Measurements from ENCODE around the gene PCDH9. TPM values are rescaled to one million over a fixed set of nuclear protein-coding genes. Genes with fewer than 3 reads are reported as not detected.

Gene PCDH9
- polyA plus RNA-seq, 1 experiment: 3.3 TPM

DNA sequence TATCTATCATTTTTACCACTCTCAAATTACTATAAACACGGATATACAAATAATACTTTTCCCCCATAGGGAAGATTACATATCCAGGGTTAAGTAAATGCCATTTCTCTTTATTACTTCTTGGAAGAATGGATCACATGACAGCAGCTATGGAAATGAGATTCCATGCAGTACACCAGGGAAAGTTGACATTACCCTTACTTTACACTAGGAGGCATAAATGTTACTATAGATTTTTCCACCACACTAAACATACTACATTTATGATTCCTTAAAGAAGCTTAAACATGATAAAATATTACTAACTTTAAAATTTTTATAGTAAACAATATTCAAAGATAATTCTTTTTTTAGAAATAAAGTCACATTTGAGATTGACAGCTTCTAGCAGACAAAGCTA, 611.4 kb downstream of the PCDH9 start:
- CTCF ChIA-PET: interaction anchor here (0.6 to 3.4 kb wide), 30 partner anchors 10 to 962 kb away, joined by 3 to 34 read pairs (median 4); partner anchors contain the start of gene PCDH9
- DNase-seq (ENCODE audit: low read depth, low spot score): peak; percentile 11
- H3K4me3 ChIP-seq (ENCODE audit: low read depth, low read length): no peak overlapping the region

DNA sequence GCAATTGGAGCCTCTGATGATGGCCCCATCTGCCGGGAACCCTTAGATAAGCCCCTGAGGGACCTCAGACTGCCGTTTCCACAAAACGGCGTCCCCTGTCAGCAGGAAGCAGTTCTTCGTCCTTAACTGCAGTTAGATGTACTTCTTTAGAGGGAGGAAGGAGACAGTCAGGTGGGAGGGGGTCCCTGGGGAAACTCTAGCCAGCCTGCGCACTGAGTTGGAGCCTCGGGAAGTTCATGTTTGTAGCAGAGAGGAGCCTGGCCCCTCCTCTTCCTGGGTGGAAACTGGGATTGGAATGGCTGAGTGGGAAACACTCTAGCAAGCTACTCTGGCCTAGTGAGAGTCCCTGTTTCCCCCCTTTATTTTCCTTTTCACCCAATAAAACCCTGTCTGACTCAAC, 612.4 kb downstream of the PCDH9 start:
- H3K4me3 ChIP-seq (ENCODE audit: low read depth, low read length): no peak overlapping the region
- TF ChIP-seq, protein P1, sequence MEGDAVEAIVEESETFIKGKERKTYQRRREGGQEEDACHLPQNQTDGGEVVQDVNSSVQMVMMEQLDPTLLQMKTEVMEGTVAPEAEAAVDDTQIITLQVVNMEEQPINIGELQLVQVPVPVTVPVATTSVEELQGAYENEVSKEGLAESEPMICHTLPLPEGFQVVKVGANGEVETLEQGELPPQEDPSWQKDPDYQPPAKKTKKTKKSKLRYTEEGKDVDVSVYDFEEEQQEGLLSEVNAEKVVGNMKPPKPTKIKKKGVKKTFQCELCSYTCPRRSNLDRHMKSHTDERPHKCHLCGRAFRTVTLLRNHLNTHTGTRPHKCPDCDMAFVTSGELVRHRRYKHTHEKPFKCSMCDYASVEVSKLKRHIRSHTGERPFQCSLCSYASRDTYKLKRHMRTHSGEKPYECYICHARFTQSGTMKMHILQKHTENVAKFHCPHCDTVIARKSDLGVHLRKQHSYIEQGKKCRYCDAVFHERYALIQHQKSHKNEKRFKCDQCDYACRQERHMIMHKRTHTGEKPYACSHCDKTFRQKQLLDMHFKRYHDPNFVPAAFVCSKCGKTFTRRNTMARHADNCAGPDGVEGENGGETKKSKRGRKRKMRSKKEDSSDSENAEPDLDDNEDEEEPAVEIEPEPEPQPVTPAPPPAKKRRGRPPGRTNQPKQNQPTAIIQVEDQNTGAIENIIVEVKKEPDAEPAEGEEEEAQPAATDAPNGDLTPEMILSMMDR (IDR thresholded peaks at IDR 0.05; ENCODE audit: low read depth, low read length): no peak
- DNase-seq (ENCODE audit: low read depth, low spot score): no peak
- H3K27me3 ChIP-seq (ENCODE audit: control insufficient read depth, insufficient read depth, low read length): no peaks in the 10 kb centered on the region
- CTCF ChIA-PET: interaction anchor here (0.8 to 3.4 kb wide), 12 partner anchors 11 to 961 kb away, joined by 3 to 34 read pairs (median 10); partner anchors contain the start of gene PCDH9
- H3K27ac ChIP-seq (ENCODE audit: low read depth, low read length): no peak overlapping the region
- POLR2A ChIA-PET: no interaction called here
- peaks cover 8% of the 10 kb centered on the region; the same call in 1 of the 2 replicates for H3K9me3 ChIP-seq (ENCODE audit: control insufficient read depth, insufficient read depth, low read length)

More for the DNA sequence above, 611.4 kb downstream of the PCDH9 start:
- POLR2A ChIA-PET: no interaction called here
- H3K27ac ChIP-seq (ENCODE audit: low read depth, low read length): no peak overlapping the region
- no peaks in the 10 kb centered on the region for H3K27me3 ChIP-seq (ENCODE audit: control insufficient read depth, insufficient read depth, low read length)
- H3K9me3 ChIP-seq (ENCODE audit: control insufficient read depth, insufficient read depth, low read length): peaks cover 8% of the 10 kb centered on the region; the same call in 1 of the 2 replicates
- TF ChIP-seq, protein P1 (IDR thresholded peaks at IDR 0.05; ENCODE audit: low read depth, low read length): peak; percentile 69

DNA sequence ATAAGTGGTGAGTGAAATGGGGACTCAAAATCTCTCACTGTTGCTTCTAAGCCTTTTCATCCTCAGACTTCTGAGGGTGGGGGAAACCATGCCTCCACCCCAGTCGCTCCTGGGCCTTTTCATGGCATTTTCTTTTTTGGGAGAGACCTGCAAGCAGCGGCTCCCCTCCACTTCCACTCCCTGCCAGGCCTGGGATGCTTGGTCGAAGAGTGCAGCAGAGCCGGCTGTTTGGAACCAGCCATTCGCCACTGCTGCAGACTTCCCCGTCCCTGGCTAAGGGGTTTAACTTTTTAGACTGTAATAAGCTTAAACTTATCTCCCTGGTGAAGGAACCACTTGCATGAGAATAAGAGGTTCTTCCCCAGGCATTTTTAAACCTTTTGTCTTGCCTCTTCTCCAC, 617.2 kb downstream of the PCDH9 start:
- H3K27me3 ChIP-seq (ENCODE audit: control insufficient read depth, insufficient read depth, low read length): no peaks in the 10 kb centered on the region
- POLR2A ChIA-PET: no interaction called here
- CTCF ChIA-PET: no interaction called here
- H3K27ac ChIP-seq (ENCODE audit: low read depth, low read length): no peak overlapping the region
- TF ChIP-seq, protein P1 (IDR thresholded peaks at IDR 0.05; ENCODE audit: low read depth, low read length): no peak
- H3K9me3 ChIP-seq (ENCODE audit: control insufficient read depth, insufficient read depth, low read length): no peaks in the 10 kb centered on the region
- no peak for DNase-seq (ENCODE audit: low read depth, low spot score)
- no peak overlapping the region for H3K4me3 ChIP-seq (ENCODE audit: low read depth, low read length)

DNA sequence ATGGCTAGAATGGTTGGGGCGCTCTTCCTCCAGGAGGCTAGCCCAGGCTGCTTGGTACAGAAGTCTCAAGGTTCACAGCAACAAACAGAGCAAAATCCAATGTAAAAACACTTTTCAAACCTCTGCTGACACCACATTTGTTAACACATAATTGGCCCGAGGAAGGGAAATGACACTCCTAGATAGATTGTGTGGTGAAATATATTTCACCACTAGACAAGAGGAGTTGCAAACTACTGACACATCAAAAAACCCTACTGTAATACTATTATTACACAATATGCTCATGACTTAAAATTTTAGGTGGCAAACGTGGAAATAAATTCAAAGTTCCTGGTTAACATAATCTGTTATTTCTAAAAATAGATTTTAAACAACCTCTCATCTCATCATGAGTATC, 643.6 kb downstream of the PCDH9 start:
- TF ChIP-seq, protein P1 (IDR thresholded peaks at IDR 0.05; ENCODE audit: low read depth, low read length): no peak
- Histone ChIP-seq H3K4me3 (ENCODE audit: low read depth, low read length) (no peak overlapping the region), H3K27ac (ENCODE audit: low read depth, low read length) (no peak overlapping the region), H3K9me3 (ENCODE audit: control insufficient read depth, insufficient read depth, low read length) (no peaks in the 10 kb centered on the region), H3K27me3 (ENCODE audit: control insufficient read depth, insufficient read depth, low read length) (no peaks in the 10 kb centered on the region)
- ChIA-PET POLR2A (no interaction called here), CTCF (no interaction called here)
- no peak for DNase-seq (ENCODE audit: low read depth, low spot score)

DNA sequence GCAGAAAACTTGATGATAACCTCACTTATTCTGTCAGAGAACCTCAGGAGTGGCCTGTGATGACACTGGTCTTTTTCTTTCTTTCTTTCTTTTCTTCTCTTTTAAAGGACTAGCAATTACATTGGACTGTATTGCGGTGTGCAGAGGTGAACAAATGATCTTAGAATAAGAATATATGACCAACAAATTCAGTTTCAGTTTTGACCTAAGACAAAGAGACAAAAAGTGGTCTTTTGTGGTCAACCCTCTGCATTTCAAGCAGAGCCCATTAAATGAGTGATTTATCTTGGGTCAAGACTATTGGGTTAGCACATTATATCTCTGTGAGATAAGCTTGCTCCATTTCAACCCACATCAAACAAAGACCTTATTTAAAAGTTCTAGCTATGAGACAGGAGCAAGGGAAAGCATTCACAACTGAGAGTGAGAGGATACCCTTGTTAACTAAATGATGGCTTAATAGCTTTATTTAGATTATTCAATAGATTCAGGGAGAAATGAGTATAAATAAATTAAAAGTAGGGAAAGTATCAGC, 644.4 kb downstream of the PCDH9 start:
- DNase-seq (ENCODE audit: low read depth, low spot score): no peak
- Histone ChIP-seq H3K27ac (ENCODE audit: low read depth, low read length) (no peak overlapping the region), H3K27me3 (ENCODE audit: control insufficient read depth, insufficient read depth, low read length) (no peaks in the 10 kb centered on the region), H3K9me3 (ENCODE audit: control insufficient read depth, insufficient read depth, low read length) (no peaks in the 10 kb centered on the region), H3K4me3 (ENCODE audit: low read depth, low read length) (no peak overlapping the region)
- TF ChIP-seq, protein P1 (IDR thresholded peaks at IDR 0.05; ENCODE audit: low read depth, low read length): no peak
- POLR2A ChIA-PET: no interaction called here
- CTCF ChIA-PET: no interaction called here

All from AG04450 (cell line).